ENCODE results near the gene TMEM198. TPM values are rescaled to one million over a fixed set of nuclear protein-coding genes. Genes with fewer than 3 reads are reported as not detected.

The TMEM198 gene
- total and polyA plus RNA-seq, 2 experiments from 2014 or later = 6.7 to 12.2 TPM

GRCh38 chr2:219573166-219573565 is 29.3 kb downstream of the TMEM198 start:
- Histone ChIP-seq H3K4me1 (ENCODE audit: low read depth) (peaks cover 60% of the 10 kb centered on the region), H3K27me3 (no peaks in the 10 kb centered on the region), H3K27ac (peak overlapping the region; percentile 98), H3K4me3 (no peak overlapping the region), H3K36me3 (peaks cover 8% of the 10 kb centered on the region), H3K9me3 (ENCODE audit: low read depth) (no peaks in the 10 kb centered on the region)
- TF ChIP-seq CTCF (IDR thresholded peaks at IDR 0.05; ENCODE audit: low read depth, low read length) = no peak
- DNase-seq (ENCODE audit: low read depth in 1 of 2, low spot score in 1 of 2) = no peak

GRCh38 chr2:219574484-219575311 is 30.9 kb downstream of the TMEM198 start:
- peaks cover 67% of the 10 kb centered on the region for H3K4me1 ChIP-seq (ENCODE audit: low read depth)
- no peak overlapping the region for H3K4me3 ChIP-seq
- H3K9me3 ChIP-seq (ENCODE audit: low read depth) = no peaks in the 10 kb centered on the region
- no peaks in the 10 kb centered on the region for H3K27me3 ChIP-seq
- peaks cover 3% of the 10 kb centered on the region for H3K36me3 ChIP-seq
- TF ChIP-seq CTCF (IDR thresholded peaks at IDR 0.05; ENCODE audit: low read depth, low read length) = no peak
- no peak for DNase-seq (ENCODE audit: low read depth in 1 of 2, low spot score in 1 of 2)
- peak overlapping the region; percentile 52 for H3K27ac ChIP-seq

GRCh38 chr2:219575566-219576504 is 32.0 kb downstream of the TMEM198 start:
- peak in 1 of 2 donors; percentile 61 for DNase-seq (ENCODE audit: low read depth in 1 of 2, low spot score in 1 of 2)
- H3K4me3 ChIP-seq = no peak overlapping the region
- no peaks in the 10 kb centered on the region for H3K9me3 ChIP-seq (ENCODE audit: low read depth)
- H3K27me3 ChIP-seq = no peaks in the 10 kb centered on the region
- peaks cover 63% of the 10 kb centered on the region for H3K4me1 ChIP-seq (ENCODE audit: low read depth)
- peak overlapping the region; percentile 52 for H3K27ac ChIP-seq
- TF ChIP-seq CTCF (IDR thresholded peaks at IDR 0.05; ENCODE audit: low read depth, low read length) = no peak
- no peaks in the 10 kb centered on the region for H3K36me3 ChIP-seq

- Histone ChIP-seq H3K4me3 (no peak overlapping the region), H3K27ac (peak overlapping the region; percentile 52)
- no peak for TF ChIP-seq CTCF (IDR thresholded peaks at IDR 0.05; ENCODE audit: low read depth, low read length)
Observed at GRCh38 chr2:219576505-219577388, 32.9 kb downstream of the TMEM198 start.

More at GRCh38 chr2:219576505-219577388, 32.9 kb downstream of the TMEM198 start:
- peaks cover 63% of the 10 kb centered on the region for H3K4me1 ChIP-seq (ENCODE audit: low read depth)
- peak in 1 of 2 donors; percentile 84 for DNase-seq (ENCODE audit: low read depth in 1 of 2, low spot score in 1 of 2)
- H3K9me3 ChIP-seq (ENCODE audit: low read depth) = no peaks in the 10 kb centered on the region
- no peaks in the 10 kb centered on the region for H3K36me3 ChIP-seq
- no peaks in the 10 kb centered on the region for H3K27me3 ChIP-seq
